PC-9 (cell line): ENCODE measurements around the gene CCBE1. TPM values are rescaled to one million over a fixed set of nuclear protein-coding genes. Genes with fewer than 3 reads are reported as not detected.
A peak's percentile ranks its signal among the peaks of the same experiment; 100 is the strongest.

Experiments used
- BruUV-seq: library from RNA; stranded (reverse); fragments of 400-500 nt; replicated peaks from 2 replicates; lab custom pipeline; 2021; lab: Mats Ljungman, UMichigan
- CTCF ChIA-PET: fragments of 300-600 bp; sonication (Branson Sonifier 250); formaldehyde crosslinking; loops from one replicate; lab custom pipeline; 2022; ENCODE audit warnings: antibody characterized with exemption; lab: Charles Lee
- POLR2A ChIA-PET: fragments of 300-600 bp; sonication (Branson Sonifier 250); formaldehyde crosslinking; loops from one replicate; lab custom pipeline; 2022; ENCODE audit warnings: antibody characterized with exemption; ENCODE audit not compliant: unreplicated experiment; lab: Charles Lee
- DNase-seq, 2 experiments: peaks; one replicate each; pipeline versions ENCODE4 v3.0.0 to v3.0.0-alpha.2; 2015 to 2022; ENCODE audit warnings: mixed read lengths in 1 of 2
- H2AFZ ChIP-seq: fragments of 200-600 bp; sonication (generic); 2 replicates; pipeline ENCODE4 v1.8.1; 2017; ENCODE audit warnings: antibody characterized with exemption
- H3F3A ChIP-seq: fragments of 200-600 bp; sonication (generic); 2 replicates; pipeline ENCODE4 v1.8.1; 2017; ENCODE audit warnings: antibody characterized with exemption, mild to moderate bottlenecking, low read depth; ENCODE audit not compliant: insufficient read depth
- H3K27ac ChIP-seq: fragments of 200-600 bp; sonication (generic); 2 replicates; pipeline ENCODE4 v1.6.1; 2016; ENCODE audit warnings: mixed run types
- H3K27me3 ChIP-seq: fragments of 200-600 bp; sonication (generic); 2 replicates; pipeline ENCODE4 v1.6.1; 2016; ENCODE audit warnings: low read depth, mixed run types; ENCODE audit not compliant: insufficient read depth
- H3K36me3 ChIP-seq: fragments of 200-600 bp; sonication (generic); 2 replicates; pipeline ENCODE4 v1.6.1; 2016; ENCODE audit warnings: low read depth, mixed run types
- H3K4me1 ChIP-seq: fragments of 200-600 bp; sonication (generic); replicated peaks from 2 replicates; pipeline ENCODE4 v1.6.1; 2016; ENCODE audit warnings: mixed run types; ENCODE audit not compliant: insufficient read depth
- H3K4me2 ChIP-seq: fragments of 200-600 bp; sonication (generic); 2 replicates; pipeline ENCODE4 v1.6.1; 2017; ENCODE audit warnings: mixed run types
- H3K4me3 ChIP-seq: fragments of 200-600 bp; sonication (generic); 2 replicates; pipeline ENCODE4 v1.6.1; 2016; ENCODE audit warnings: mixed run types
- H3K79me2 ChIP-seq: fragments of 200-600 bp; sonication (generic); 2 replicates; pipeline ENCODE4 v1.6.1; 2017; ENCODE audit warnings: low read depth, mixed run types
- H3K9me2 ChIP-seq: fragments of 200-600 bp; sonication (generic); 2 replicates; pipeline ENCODE4 v1.8.1; 2017; ENCODE audit warnings: mild to moderate bottlenecking; ENCODE audit not compliant: insufficient read depth
- H3K9me3 ChIP-seq: fragments of 200-600 bp; sonication (generic); 2 replicates; pipeline ENCODE4 v1.8.1; 2016; ENCODE audit warnings: low read depth; ENCODE audit not compliant: insufficient read depth
- H4K20me1 ChIP-seq: fragments of 200-600 bp; sonication (generic); 2 replicates; pipeline ENCODE4 v1.8.1; 2017; ENCODE audit not compliant: insufficient read depth
- EZH2 ChIP-seq: fragments of 200-600 bp; sonication (generic); IDR thresholded peaks from 2 replicates; pipeline ENCODE4 v1.8.0; 2017; ENCODE audit warnings: antibody characterized with exemption, low read depth
- intact Hi-C: fragments of 100-400 bp; cut with micrococcal nuclease; formaldehyde crosslinking; loops from one replicate; pipeline ENCODE4 v1.10.0; 2022; ENCODE audit not compliant: unreplicated experiment
- total RNA-seq: library from RNA; stranded (reverse); gene quantifications from 2 replicates; pipeline ENCODE4 v1.2.3, GENCODE V29; 2021
- TF ChIP-seq, protein P1 (sequence below): fragments of 200-600 bp; sonication (generic); conservative IDR thresholded peaks from 2 replicates; pipeline ENCODE4 v1.6.1; 2017; ENCODE audit warnings: mixed run types, antibody characterized with exemption, mild to moderate bottlenecking, moderate library complexity

Gene CCBE1
- total RNA-seq, 1 experiment from 2014 or later: 5.8 TPM

GRCh38 chr18:59488899-59489298 lies 208.3 kb downstream of the CCBE1 start:
- Histone ChIP-seq H3K4me3 (no peak overlapping the region), H3K27me3 (no peaks in the 10 kb centered on the region), H3K4me2 (no peak overlapping the region), H3K79me2 (no peaks in the 10 kb centered on the region), H3K36me3 (no peaks in the 10 kb centered on the region), H3K9me2 (no peaks in the 10 kb centered on the region), H2AFZ (no peak overlapping the region), H3K4me1 (0 out of 2 replicates have a peak, but pooled peaks cover 6% of the 10 kb centered on the region), H3K9me3 (no peaks in the 10 kb centered on the region), H3F3A (no peaks in the 10 kb centered on the region), H4K20me1 (no peaks in the 10 kb centered on the region), H3K27ac (no peak overlapping the region)
- intact Hi-C loops: no loop called here
- POLR2A ChIA-PET: no interaction called here
- CTCF ChIA-PET: no interaction called here
- no peak for TF ChIP-seq EZH2
- TF ChIP-seq, protein P1, sequence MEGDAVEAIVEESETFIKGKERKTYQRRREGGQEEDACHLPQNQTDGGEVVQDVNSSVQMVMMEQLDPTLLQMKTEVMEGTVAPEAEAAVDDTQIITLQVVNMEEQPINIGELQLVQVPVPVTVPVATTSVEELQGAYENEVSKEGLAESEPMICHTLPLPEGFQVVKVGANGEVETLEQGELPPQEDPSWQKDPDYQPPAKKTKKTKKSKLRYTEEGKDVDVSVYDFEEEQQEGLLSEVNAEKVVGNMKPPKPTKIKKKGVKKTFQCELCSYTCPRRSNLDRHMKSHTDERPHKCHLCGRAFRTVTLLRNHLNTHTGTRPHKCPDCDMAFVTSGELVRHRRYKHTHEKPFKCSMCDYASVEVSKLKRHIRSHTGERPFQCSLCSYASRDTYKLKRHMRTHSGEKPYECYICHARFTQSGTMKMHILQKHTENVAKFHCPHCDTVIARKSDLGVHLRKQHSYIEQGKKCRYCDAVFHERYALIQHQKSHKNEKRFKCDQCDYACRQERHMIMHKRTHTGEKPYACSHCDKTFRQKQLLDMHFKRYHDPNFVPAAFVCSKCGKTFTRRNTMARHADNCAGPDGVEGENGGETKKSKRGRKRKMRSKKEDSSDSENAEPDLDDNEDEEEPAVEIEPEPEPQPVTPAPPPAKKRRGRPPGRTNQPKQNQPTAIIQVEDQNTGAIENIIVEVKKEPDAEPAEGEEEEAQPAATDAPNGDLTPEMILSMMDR: no peak
- DNase-seq: no peak
- no TSS peak for BruUV-seq

DNA sequence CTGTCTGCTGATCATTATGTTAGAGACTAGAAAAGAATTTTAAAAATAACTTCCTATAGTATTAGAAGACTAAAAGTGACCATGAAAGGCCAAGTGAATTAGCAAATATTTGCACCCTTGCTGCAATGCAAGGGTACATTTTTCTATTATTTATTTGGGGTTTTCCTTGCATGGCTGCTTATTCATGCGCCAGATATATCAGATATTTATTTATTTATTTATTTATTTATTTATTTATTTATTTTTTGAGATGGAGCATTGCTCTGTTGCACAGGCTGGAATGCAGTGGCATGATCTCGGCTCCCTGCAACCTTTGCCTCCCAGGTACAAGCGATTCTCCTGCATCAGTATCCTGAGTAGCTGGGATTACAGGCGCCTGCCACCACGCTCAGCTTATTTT lies 211.8 kb downstream of the CCBE1 start:
- H3K27ac ChIP-seq: no peak overlapping the region
- H4K20me1 ChIP-seq: no peaks in the 10 kb centered on the region
- no peaks in the 10 kb centered on the region for H3K79me2 ChIP-seq
- H3F3A ChIP-seq: no peaks in the 10 kb centered on the region
- 0 out of 2 replicates have a peak, but pooled peaks cover 6% of the 10 kb centered on the region for H3K4me1 ChIP-seq
- 0 out of 2 replicates have a peak overlapping the region, but pooled peaks have one; percentile 2 for H3K4me2 ChIP-seq
- no peak for DNase-seq
- H3K9me3 ChIP-seq: no peaks in the 10 kb centered on the region
- no peak overlapping the region for H2AFZ ChIP-seq
- H3K36me3 ChIP-seq: no peaks in the 10 kb centered on the region
- TF ChIP-seq, protein P1: no peak
- no peak for TF ChIP-seq EZH2
- H3K27me3 ChIP-seq: no peaks in the 10 kb centered on the region
- no peak overlapping the region for H3K4me3 ChIP-seq
- no peaks in the 10 kb centered on the region for H3K9me2 ChIP-seq
- no TSS peak for BruUV-seq
- CTCF ChIA-PET: no interaction called here
- POLR2A ChIA-PET: no interaction called here
- intact Hi-C loops: no loop called here

GRCh38 chr18:59484561-59485328 lies 212.5 kb downstream of the CCBE1 start:
- Histone ChIP-seq H3K4me2 (0 out of 2 replicates have a peak overlapping the region, but pooled peaks have one; percentile 2), H3K4me3 (no peak overlapping the region), H3K27me3 (no peaks in the 10 kb centered on the region), H3K79me2 (no peaks in the 10 kb centered on the region), H3K4me1 (0 out of 2 replicates have a peak, but pooled peaks cover 6% of the 10 kb centered on the region), H2AFZ (no peak overlapping the region), H4K20me1 (no peaks in the 10 kb centered on the region), H3K9me3 (no peaks in the 10 kb centered on the region), H3F3A (no peaks in the 10 kb centered on the region), H3K36me3 (no peaks in the 10 kb centered on the region), H3K27ac (no peak overlapping the region), H3K9me2 (no peaks in the 10 kb centered on the region)
- TF ChIP-seq EZH2: no peak
- TF ChIP-seq, protein P1: no peak
- BruUV-seq: no TSS peak
- no peak for DNase-seq
- ChIA-PET CTCF (no interaction called here), POLR2A (no interaction called here)
- intact Hi-C loops: no loop called here
